Stimulated activated CD4-positive, alpha-beta T cell treated with anti-CD3 and anti-CD28 coated beads, Interleukin-15, amount 100 ng/mL, for 1 hour (primary cell): ENCODE results near the gene FN3K.

Experiments used
- DNase-seq, 2 donors: peaks; one replicate each; pipeline ENCODE4 v3.0.0-alpha.2; 2020; ENCODE audit warnings: low read depth in 1 of 2, low spot score in 1 of 2

The FN3K gene

GRCh38 chr17:82793974-82794630 is 58.7 kb downstream of the FN3K start:
- DNase-seq = no peak

GRCh38 chr17:82794781-82795482 is 59.5 kb downstream of the FN3K start:
- no peak for DNase-seq

GRCh38 chr17:82795615-82796014 is 60.2 kb downstream of the FN3K start:
- no peak for DNase-seq

- DNase-seq = no peak
Measured at GRCh38 chr17:82797061-82797460, 61.6 kb downstream of the FN3K start.

- no peak for DNase-seq
Measured at GRCh38 chr17:82798752-82799151, 63.3 kb downstream of the FN3K start.

- no peak for DNase-seq
Measured at GRCh38 chr17:82799591-82799990, 64.2 kb downstream of the FN3K start.
